Keratinocyte (primary cell): ENCODE results near the gene TRMT5.

ENCODE experiments used
- CTCF ChIP-seq, 3 experiments: IDR thresholded peaks in 1 of 3; conservative IDR thresholded peaks in 1 of 3; optimal IDR thresholded peaks in 1 of 3; 2 replicates in 2 of 3; 3 replicates in 1 of 3; pipeline versions ENCODE3 to v1.5.1; 2011; ENCODE audit warnings: low read length in 3 of 3, mild to moderate bottlenecking in 3 of 3, moderate library complexity in 2 of 3, control low read depth in 1 of 3, inconsistent platforms in 1 of 3; ENCODE audit not compliant: insufficient read depth in 2 of 3; ENCODE audit errors: extremely low read depth in 1 of 3
- EZH2 ChIP-seq: IDR thresholded peaks from one replicate; pipeline ENCODE4 v1.6.1; 2012; ENCODE audit warnings: inconsistent platforms, mild to moderate bottlenecking, low read length, moderate library complexity

GRCh38 chr14:60970146-60970545 is 10.7 kb downstream of the TRMT5 start:
- TF ChIP-seq CTCF (optimal IDR thresholded peaks at IDR 0.05 in 1 of 3, IDR thresholded peaks at IDR 0.05 in 1 of 3, conservative IDR thresholded peaks at IDR 0.05 in 1 of 3; ENCODE audit: extremely low read depth in 1 of 3, insufficient read depth in 2 of 3, low read length in 3 of 3) (no peak), EZH2 (no peak)
